Natural killer cell (primary cell): ENCODE results near the gene ICE1. TPM values are rescaled to one million over a fixed set of nuclear protein-coding genes. Genes with fewer than 3 reads are reported as not detected.

Experiments
- ATAC-seq, 3 donors: fragments of 150-1000 bp in 2 of 3; fragments of 200-7000 bp in 1 of 3; cut with Tn5 transposase; 1 replicate in 1 of 3; 2 replicates in 2 of 3; pipeline ENCODE4 v1.10.0; 2021; ENCODE audit warnings: mild to moderate bottlenecking in 2 of 3, moderate library complexity in 2 of 3
- DNase-seq, 2 donors: peaks; one replicate each; pipeline versions ENCODE4 v3.0.0 to v3.0.0-alpha.2; 2013 to 2021; ENCODE audit warnings: mixed read lengths in 1 of 2
- H3K27ac ChIP-seq: one replicate; pipeline ENCODE4 v1.5.1; 2013; ENCODE audit warnings: mild to moderate bottlenecking, low read length
- H3K27me3 ChIP-seq: one replicate; pipeline ENCODE4 v1.6.1; 2013; ENCODE audit warnings: low read length; ENCODE audit not compliant: control insufficient read depth, insufficient read depth
- H3K36me3 ChIP-seq: one replicate; pipeline ENCODE4 v1.6.1; 2013; ENCODE audit warnings: low read length; ENCODE audit not compliant: control insufficient read depth, insufficient read depth
- H3K4me1 ChIP-seq: one replicate; pipeline ENCODE4 v1.6.1; 2013; ENCODE audit warnings: low read length; ENCODE audit not compliant: control insufficient read depth, insufficient read depth
- H3K4me3 ChIP-seq: one replicate; pipeline ENCODE4 v1.5.1; 2013; ENCODE audit warnings: low read length
- H3K9me3 ChIP-seq: one replicate; pipeline ENCODE4 v1.6.1; 2013; ENCODE audit warnings: low read length; ENCODE audit not compliant: control insufficient read depth, insufficient read depth
- H3K27ac Mint-ChIP-seq, 2 donors: one replicate each; pipeline ENCODE4 v1.8.0; 2022; ENCODE audit warnings: mild to moderate bottlenecking in 2 of 2, mixed read lengths in 2 of 2, moderate library complexity in 1 of 2
- H3K27me3 Mint-ChIP-seq, 2 donors: one replicate each; pipeline ENCODE4 v1.8.0; 2022; ENCODE audit warnings: low read depth in 2 of 2, mixed read lengths in 2 of 2
- H3K36me3 Mint-ChIP-seq: one replicate; pipeline ENCODE4 v1.8.0; 2022; ENCODE audit warnings: mixed read lengths
- H3K4me1 Mint-ChIP-seq, 2 donors: one replicate each; pipeline ENCODE4 v1.8.0; 2022; ENCODE audit warnings: mixed read lengths in 2 of 2
- H3K4me3 Mint-ChIP-seq: one replicate; pipeline ENCODE4 v1.8.0; 2022; ENCODE audit warnings: mild to moderate bottlenecking, moderate library complexity, mixed read lengths
- H3K9me3 Mint-ChIP-seq, 2 donors: one replicate each; pipeline ENCODE4 v1.8.0; 2022; ENCODE audit warnings: mixed read lengths in 2 of 2
- CTCF ChIP-seq: fragments of 200-600 bp; IDR thresholded peaks from one replicate; pipeline ENCODE4 v1.8.0; 2022; ENCODE audit warnings: antibody characterized with exemption
- WGBS: methylation state at CpG from one replicate; pipeline ENCODE4 v1.1.7; 2013; ENCODE audit warnings: missing lambda C conversion rate; ENCODE audit not compliant: insufficient coverage; 5-methylcytosine and 5-hydroxymethylcytosine counted together
- intact Hi-C: fragments of 100-400 bp; cut with micrococcal nuclease; formaldehyde crosslinking; loops from one replicate; pipeline ENCODE4 v1.14.2; 2022
- total RNA-seq, 4 donors: library from RNA; stranded (reverse); fragments of 120-200 nt in 1 of 4; gene quantifications; one replicate each; pipeline versions ENCODE4 v1.2.3 to v1.2.4, GENCODE V29; 2013 to 2022

The ICE1 gene
- total RNA-seq, 3 donors from 2014 or later (not counting 1 experiment from before 2014, with no cell fraction given): 29.7 to 44.5 (median 36.6) TPM

DNA sequence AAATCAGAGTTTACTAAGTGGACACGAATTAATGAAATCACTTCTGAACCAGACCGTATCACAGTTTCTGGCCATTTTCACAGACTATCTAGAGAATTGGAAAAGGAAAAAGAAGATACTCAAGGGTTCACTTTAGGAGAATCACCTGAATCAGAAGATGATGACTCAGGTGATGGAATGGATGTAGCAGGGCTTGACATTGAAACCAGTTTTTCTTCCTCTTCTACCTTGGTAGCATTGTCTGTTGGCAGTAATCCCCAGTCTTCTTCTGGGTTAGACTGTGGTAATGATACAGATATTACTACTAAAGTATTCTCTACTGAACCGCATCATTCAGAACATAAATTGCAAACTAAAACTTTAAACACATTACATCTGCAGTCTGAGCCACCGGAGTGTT is 38.5 kb downstream of the ICE1 start:
- Histone ChIP-seq H3K4me3 (no peak overlapping the region), H3K4me1 (no peaks in the 10 kb centered on the region), H3K27ac (no peak overlapping the region), H3K36me3 (peaks cover 78% of the 10 kb centered on the region), H3K27me3 (no peaks in the 10 kb centered on the region), H3K9me3 (no peaks in the 10 kb centered on the region)
- Mint-ChIP-seq H3K4me3 (no peak overlapping the region), H3K27me3 (no peaks in the 10 kb centered on the region), H3K9me3 (no peaks in the 10 kb centered on the region), H3K27ac (no peak overlapping the region), H3K4me1 (peaks cover 5 to 8% of the 10 kb centered on the region in 2 donors), H3K36me3 (peaks cover 64% of the 10 kb centered on the region)
- no peak for TF ChIP-seq CTCF
- 92% methylated on average over 3 of the region's 4 CpGs for WGBS
- no peak for DNase-seq
- intact Hi-C loops: no loop called here
- no peak for ATAC-seq

DNA sequence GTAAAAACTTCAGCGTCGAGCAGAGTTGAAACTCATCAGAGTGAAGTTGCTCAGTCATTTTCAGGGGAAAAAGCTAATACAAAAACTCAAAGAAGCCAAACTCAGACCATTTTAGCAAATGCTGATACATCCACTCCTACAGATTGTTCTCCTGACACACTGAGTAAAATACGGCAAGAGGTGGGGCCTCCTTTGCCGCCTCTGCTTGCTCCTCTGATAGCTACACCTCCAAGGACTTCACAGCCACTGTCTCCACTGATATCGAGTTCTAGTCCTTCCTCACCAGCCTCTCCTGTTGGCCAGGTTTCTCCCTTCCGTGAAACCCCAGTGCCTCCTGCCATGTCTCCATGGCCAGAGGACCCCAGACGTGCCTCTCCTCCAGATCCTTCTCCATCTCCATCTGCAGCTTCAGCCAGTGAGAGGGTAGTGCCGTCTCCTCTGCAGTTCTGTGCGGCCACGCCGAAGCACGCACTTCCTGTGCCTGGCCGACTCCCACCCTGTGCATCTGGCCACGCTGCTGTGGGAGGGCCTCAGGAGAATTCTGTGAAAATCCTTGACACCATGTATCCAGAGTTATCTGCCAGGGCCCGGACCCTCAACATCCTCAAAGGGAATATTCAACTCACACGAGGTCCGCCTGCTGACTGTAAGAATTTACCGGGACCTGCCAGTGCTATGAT is 41.7 kb downstream of the ICE1 start:
- peaks cover 68% of the 10 kb centered on the region for H3K36me3 ChIP-seq
- no peaks in the 10 kb centered on the region for H3K27me3 ChIP-seq
- Mint-ChIP-seq H3K4me1 (peaks cover 6 to 11% of the 10 kb centered on the region in 2 donors), H3K4me3 (no peak overlapping the region), H3K27ac (no peak overlapping the region), H3K9me3 (no peaks in the 10 kb centered on the region), H3K36me3 (peaks cover 56% of the 10 kb centered on the region), H3K27me3 (no peaks in the 10 kb centered on the region)
- no peak overlapping the region for H3K4me3 ChIP-seq
- H3K27ac ChIP-seq: no peak overlapping the region
- intact Hi-C loops: no loop called here
- TF ChIP-seq CTCF: no peak
- no peaks in the 10 kb centered on the region for H3K9me3 ChIP-seq
- no peaks in the 10 kb centered on the region for H3K4me1 ChIP-seq
- no peak for ATAC-seq
- no peak for DNase-seq
- 97% methylated on average over 18 of the region's 18 CpGs for WGBS

DNA sequence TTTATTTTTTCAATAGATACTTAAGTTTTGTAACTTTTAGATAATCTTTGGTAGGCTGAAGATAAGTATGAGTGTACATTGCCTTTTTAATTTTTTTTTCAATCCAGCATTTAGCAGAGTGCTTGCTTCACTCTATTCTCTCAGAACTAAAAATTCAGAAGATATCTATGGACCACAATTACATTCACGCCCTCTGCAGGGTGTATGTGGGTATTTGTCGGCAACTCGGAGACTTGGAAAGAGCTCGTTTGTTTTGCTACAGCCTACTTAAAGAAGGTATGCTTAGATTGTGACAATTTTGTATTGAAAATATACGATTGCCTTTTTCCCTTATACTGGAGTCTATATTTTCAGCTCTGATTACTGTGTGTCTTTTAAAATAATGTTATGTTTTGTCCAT is 43.8 kb downstream of the ICE1 start:
- H3K36me3 ChIP-seq: peaks cover 52% of the 10 kb centered on the region
- no peak overlapping the region for H3K27ac ChIP-seq
- ATAC-seq (no peak), DNase-seq (no peak)
- H3K4me3 Mint-ChIP-seq: no peak overlapping the region
- H3K4me1 ChIP-seq: no peaks in the 10 kb centered on the region
- WGBS: 100% methylated on average over 4 of the region's 5 CpGs
- peaks cover 40% of the 10 kb centered on the region for H3K36me3 Mint-ChIP-seq
- TF ChIP-seq CTCF: no peak
- H3K4me1 Mint-ChIP-seq: peaks cover 0 to 6% of the 10 kb centered on the region in 2 donors
- intact Hi-C loops: no loop called here
- H3K9me3 Mint-ChIP-seq: no peaks in the 10 kb centered on the region
- H3K9me3 ChIP-seq: no peaks in the 10 kb centered on the region
- H3K4me3 ChIP-seq: no peak overlapping the region
- no peaks in the 10 kb centered on the region for H3K27me3 Mint-ChIP-seq
- no peaks in the 10 kb centered on the region for H3K27me3 ChIP-seq
- H3K27ac Mint-ChIP-seq: no peak overlapping the region

DNA sequence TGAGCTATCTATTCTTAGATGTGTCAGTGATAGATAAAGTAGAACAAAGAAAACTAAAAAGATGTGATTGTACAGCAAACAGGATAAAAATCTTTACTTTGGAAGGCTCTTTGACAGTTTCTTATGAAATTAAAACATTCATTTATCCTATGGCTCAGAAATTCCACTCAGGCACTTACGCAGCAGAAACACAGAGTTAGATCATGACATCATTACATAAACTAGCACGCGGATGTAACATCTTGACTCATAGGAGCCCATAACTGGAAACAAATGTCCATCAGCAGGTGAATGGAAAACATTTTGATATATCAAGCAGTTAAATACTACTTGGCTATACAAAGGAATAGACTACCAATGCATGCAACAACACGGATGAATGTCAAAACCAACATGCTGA is 45.3 kb downstream of the ICE1 start:
- H3K27me3 Mint-ChIP-seq: no peaks in the 10 kb centered on the region
- Histone ChIP-seq H3K27me3 (no peaks in the 10 kb centered on the region), H3K9me3 (no peaks in the 10 kb centered on the region), H3K4me1 (no peaks in the 10 kb centered on the region), H3K4me3 (no peak overlapping the region), H3K27ac (no peak overlapping the region), H3K36me3 (peaks cover 37% of the 10 kb centered on the region)
- ATAC-seq: no peak
- peaks cover 26% of the 10 kb centered on the region for H3K36me3 Mint-ChIP-seq
- peaks cover 0 to 6% of the 10 kb centered on the region in 2 donors for H3K4me1 Mint-ChIP-seq
- no peak overlapping the region for H3K27ac Mint-ChIP-seq
- no peak for TF ChIP-seq CTCF
- no peak overlapping the region for H3K4me3 Mint-ChIP-seq
- intact Hi-C loops: no loop called here
- H3K9me3 Mint-ChIP-seq: no peaks in the 10 kb centered on the region
- no peak for DNase-seq
- 100% methylated on average over 3 of the region's 4 CpGs for WGBS
